Bone marrow (tissue), 2 donors: ENCODE data around the gene CEP126.
A peak's percentile ranks its signal among the peaks of the same experiment; 100 is the strongest.
"Not testable (repeated sequence)": the region's sequence is repeated elsewhere in the genome, so short reads cannot be mapped to it uniquely, and the experiment has no call there.

Experiments
- DNase-seq, 2 donors: peaks; one replicate each; lab custom pipeline; 2025; lab: John Stamatoyannopoulos, UW

Gene CEP126

DNA sequence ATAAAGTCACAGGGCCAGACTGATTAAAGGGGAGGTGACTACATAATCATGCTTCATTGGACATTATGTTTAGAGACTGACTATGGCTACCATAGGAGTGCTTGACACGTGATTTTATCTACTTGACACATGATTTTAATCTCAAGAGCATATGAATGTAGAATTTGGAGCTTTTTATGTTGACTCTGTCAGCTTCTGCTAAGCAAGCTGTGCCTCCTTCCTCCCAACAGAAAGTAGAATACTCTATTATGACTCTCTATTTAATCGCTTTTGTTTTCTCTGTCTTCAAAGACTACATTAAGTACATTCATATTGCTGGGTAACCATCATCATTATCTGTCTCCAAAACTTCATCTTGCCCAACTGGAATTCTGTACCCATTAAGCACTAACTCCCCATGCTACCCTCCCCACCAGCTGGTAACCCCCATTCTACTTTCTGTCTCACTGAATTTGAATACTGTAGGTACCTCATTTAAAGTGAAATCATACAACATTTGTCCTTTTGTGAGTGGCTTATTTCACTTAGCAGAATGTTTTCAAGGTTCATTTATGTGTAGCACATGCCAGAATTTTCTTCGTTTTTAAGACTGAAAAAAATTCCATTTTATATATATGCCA, 26.2 kb downstream of the CEP126 start:
- no peak for DNase-seq

- DNase-seq: no peak
These were observed 30.1 kb downstream of the CEP126 start for GRCh38 chr11:101944923-101945322.

- DNase-seq: no peak
These were observed 30.6 kb downstream of the CEP126 start for GRCh38 chr11:101945448-101945847.

GRCh38 chr11:101949680-101950220, 34.9 kb downstream of the CEP126 start:
- DNase-seq: no peak

GRCh38 chr11:101955278-101955677, 40.5 kb downstream of the CEP126 start:
- no peak for DNase-seq

- DNase-seq: no peak
These were observed 40.9 kb downstream of the CEP126 start for GRCh38 chr11:101955701-101956100.

GRCh38 chr11:101960231-101960630, 45.4 kb downstream of the CEP126 start:
- DNase-seq: no peak

GRCh38 chr11:101964200-101964599, 49.4 kb downstream of the CEP126 start:
- DNase-seq: not testable (repeated sequence)

DNA sequence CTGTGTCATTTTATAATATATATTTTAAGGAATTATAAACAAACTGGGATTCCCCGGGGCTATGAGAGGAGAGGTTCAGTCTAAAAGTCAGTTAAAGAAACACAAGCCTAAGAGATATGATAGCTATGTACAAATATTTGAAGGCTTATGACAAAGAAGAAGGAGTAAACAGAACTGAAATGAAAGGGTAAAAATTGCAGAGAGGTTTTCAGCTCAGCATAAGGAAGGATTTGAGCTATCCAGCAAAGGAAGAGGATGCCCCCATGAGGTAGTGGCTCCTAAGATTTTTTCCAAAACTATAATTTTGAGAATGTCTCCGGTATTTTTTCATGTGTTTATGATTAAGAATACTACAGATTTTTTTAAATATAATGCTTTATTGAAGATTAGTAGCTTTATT, 59.4 kb downstream of the CEP126 start:
- DNase-seq: no peak

GRCh38 chr11:101974771-101975170, 60.0 kb downstream of the CEP126 start:
- no peak for DNase-seq

DNA sequence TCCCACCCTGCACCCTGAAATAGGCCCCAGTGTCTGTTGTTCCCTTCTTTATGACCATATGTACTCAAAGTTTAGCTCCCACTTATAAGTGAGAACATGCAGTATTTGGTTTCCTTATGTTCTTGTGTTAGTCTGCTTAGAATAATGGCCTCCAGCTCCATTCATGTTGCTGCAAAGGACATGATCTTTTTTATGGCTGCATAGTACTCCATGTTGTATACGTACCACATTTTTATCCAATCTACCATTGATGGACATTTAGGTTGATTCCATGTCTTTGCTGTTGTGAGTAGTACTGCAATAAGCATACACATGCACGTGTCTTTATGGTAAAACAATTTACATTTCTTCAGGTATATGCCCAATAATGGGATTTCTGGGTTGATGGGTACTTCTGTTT, 60.9 kb downstream of the CEP126 start:
- DNase-seq: no peak

DNA sequence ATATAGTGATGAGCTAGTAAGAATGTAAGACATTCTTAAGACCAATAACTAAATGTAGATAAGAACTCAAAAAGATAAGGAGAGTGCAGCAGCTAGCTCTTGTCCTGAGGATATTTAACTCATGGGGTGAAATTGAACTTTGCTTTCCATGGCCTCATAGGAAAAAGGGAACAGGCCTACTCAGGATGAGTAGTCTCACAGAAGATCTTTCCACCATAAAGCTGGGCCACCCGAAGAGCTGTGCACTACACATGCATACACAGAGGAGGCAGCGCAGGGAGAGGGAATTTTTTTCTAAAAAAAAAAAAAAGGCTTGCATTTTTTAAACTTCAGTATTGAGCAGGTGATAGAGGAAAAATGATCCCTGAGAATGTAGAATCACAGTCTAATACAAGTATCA, 72.6 kb downstream of the CEP126 start:
- DNase-seq: no peak

DNA sequence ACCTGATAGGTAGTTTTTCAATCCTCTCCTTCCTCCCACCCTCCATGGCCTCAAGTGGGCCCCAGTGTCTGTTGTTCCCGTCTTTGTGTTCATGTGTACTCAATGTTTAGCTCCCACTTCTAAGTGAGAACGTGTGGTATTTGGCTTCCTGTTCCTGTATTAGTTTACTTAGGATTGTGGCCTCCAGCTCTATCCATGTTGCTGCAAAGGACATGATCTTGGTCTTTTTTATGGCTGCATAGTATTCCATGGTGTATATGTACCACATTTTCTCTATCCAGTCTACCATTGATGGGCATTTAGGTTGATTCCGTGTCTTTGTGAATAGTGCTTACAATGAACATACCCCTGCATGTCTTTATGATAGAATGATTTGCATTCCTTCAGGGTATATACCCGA, 78.4 kb downstream of the CEP126 start:
- no peak for DNase-seq

- not testable (repeated sequence) for DNase-seq
These were observed 79.3 kb downstream of the CEP126 start for GRCh38 chr11:101994052-101994469.

DNA sequence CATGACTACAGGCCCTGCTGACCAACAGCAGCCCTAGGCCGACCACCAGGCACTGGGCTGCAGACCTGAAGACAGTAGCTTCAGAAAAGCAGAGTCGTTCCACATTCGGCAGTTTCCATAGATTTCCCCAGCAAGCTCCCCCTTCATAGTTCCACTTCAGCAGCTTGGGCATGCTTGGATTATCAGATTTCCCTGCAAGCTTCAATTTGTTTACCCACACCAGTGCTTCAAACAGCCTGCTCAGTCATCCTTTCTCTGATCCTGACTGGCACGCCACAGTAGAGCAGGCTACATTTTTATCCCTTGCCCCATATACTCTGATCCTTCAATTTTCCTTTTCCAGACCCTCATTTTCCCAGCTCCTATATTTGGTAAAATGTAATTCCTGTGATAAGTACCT, 81.3 kb downstream of the CEP126 start:
- no peak for DNase-seq

DNA sequence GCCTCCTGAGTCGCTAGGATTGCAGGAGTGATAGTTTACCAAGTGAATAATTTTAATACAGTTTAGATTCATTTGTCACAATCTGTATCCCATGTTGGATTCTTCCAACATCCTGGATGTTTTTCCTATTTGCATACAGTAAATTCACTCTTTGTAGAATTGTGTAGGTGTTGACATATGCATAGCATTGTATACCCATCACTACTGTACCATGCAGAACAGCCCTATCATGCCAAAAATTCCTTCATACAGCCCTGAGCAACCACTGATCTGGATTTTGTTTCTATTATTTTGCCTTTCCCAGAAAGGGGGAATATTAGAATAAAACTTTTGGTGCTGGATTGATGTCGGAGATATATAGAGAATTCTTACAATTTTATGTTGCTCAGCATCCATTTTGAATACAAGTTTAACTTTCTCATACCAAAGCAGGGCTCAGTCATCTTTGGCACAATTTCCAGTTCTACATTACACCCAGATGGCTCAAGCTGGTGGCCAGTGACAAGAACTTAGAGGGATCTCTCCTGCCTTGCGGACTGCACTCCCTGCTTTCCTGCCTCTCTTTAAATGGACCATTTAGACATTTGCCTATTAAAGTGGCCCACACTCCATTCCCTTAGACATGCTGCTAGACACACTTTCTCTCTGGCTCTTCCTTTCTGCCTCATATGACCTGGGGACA, 87.0 kb downstream of the CEP126 start:
- no peak for DNase-seq

DNA sequence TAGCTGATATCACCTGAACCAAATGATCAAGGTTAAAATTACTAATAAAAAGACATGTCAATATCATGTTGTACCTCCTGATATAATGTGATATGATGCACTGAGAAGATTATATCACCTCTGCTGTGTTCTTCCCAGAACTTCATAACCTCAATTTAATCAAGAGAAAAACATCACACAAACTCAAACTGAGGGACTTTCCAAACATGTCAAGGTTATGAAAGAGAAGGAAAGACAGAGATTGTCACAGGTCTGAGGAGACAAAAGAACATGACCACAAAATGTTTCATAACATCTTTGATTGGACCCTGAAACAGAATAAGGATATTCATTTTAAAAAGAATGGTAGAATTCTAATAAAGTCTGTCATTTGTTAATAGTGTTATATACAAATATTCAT, 89.4 kb downstream of the CEP126 start:
- DNase-seq: no peak

- no peak for DNase-seq
These were observed 90.5 kb downstream of the CEP126 start for GRCh38 chr11:102005306-102005705.

- no peak for DNase-seq
These were observed 92.2 kb downstream of the CEP126 start for GRCh38 chr11:102006835-102007566.

DNA sequence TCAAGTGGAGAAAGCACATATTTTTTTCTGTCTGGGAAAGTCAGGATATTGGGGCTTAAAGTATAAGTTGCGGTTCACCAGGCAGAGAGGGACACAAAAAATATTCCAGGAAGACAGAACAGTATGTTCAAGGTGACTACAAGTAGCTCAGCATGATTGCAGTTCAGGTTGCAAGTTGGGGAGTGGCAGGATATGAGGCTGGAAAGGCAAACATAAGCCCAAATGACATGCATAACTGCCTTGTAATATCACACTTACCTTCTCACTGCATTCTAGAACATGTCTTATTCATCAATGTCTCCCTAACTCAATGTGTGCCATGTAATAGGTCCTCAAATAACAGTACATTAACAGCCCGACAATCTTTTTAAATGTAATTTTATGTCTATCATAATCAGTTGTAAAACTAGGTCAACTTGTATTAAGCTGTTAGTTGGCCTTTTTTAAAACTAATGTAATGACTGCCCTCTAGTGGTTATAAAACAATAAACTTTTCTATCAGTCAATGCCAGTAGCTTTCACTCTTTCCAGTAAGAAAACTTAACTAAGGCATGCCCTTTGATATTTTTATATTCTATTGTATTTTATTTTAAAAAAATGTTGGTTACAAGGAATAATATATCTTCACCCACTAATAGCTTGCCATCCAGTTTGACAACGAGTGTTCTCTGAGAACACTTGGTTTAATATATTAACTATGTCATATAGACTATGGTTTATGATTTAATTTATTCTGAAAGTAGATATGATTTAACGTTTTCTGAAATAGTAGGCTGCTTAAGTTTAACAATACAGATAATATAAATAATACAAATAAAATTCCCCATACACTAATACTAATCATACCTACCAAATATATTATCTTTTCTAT, 93.0 kb downstream of the CEP126 start:
- DNase-seq: peak in 1 of 2 donors; percentile 14

DNA sequence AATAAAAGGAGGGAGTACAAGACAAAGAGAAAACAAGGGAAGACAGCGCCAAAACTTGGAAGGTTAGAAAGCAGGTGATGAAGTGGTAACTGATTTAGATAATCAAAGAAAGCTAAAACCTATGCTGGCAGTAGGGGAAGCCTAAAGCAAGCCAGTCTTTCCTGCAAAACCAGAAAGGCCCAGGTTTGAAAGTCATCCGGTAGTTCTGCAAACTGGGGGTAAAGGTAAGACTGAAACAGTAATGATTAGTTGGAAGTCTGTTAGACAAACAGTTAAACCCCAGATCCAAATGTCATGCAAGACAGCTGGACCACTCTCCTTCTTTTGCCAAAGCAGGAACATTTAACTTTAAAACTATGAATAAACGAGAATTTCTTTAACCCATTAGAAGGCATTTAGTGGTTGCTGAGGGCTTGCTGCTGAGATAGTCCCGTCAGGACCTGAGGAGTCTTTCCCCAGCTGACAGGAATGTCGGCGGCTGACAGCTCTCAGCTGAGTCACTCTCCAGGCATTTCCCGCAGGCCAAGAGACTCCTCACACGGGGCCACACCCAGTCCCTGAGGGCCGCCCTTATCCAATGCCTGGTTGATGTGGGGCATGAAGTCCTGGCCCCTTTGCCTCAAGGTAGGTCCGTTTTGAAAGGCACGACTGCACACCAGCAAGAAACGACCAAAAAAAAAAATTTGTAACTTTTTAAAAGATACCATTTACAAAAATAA, 96.1 kb downstream of the CEP126 start:
- no peak for DNase-seq
